HG03196 (cell line): ENCODE data around the gene ZNF528.

Source experiments
- ATAC-seq: cut with Tn5 transposase; IDR thresholded peaks from one replicate; pipeline ENCODE4 v1.9.1; 2021; ENCODE audit not compliant: unreplicated experiment

Gene ZNF528

DNA sequence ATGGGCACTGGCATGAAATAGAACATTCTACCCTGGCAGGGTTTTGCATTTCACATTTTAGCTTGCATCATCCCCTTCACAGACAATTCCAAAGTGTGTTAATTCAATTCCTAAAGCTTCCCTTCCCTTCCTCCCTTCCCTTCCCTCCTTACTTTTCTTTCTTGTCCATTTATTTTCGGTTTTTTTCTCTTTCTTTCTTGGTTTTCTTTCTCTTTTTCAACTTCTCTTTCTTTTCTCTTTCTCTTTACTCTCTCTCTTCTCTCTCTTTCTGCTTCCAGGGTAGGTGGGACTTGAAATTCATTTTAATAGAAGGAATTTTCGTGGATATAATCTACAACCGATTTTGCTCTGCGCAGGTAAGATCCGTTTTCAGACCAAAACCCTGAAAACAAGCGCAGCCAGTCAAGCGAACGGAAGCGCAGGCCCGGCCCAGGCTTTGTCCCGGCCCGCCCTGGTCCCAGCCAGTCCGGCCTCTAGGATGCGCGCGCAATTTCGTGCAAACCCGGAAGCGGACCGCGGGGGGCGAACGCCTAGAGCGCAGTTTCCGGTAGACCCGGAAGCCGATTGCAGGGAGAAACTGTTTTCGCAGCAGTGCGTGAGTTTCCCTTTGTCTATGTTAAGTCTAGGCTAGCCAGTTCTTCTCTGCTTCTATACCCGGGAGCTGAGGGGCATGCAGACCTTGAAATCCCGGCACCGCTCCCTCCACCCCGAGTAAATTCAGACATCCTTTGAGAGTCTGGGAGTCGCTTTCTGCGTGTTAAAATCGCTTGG is at the start of gene ZNF528:
Gene ZNF528 (plus strand): TSS at position 540 of the 771 bp plus-strand sequence. CDS start 4,165 bp downstream, outside the sequence.
- ATAC-seq = peak; percentile 90

DNA sequence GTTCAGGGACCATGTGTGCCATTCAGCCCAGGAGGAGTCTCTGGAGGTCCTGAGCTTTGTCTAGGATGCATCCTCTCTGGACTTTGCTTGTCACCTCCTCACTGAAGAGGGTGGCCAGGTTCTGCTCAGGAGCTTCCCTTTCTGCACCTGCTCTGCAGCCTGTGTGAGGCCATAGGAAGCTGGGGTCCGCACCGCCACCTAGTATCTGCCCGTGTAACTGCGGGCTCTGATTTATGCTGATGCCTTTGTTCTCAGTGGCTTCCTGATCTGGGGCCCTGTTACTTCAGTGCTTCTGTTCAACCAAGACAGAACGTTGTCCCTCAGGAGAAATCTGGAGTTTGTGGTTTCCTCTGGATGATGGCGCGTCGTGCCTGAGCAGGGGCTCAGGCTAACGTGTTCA is 46.1 kb upstream of the ZNF528 start:
- no peak for ATAC-seq

DNA sequence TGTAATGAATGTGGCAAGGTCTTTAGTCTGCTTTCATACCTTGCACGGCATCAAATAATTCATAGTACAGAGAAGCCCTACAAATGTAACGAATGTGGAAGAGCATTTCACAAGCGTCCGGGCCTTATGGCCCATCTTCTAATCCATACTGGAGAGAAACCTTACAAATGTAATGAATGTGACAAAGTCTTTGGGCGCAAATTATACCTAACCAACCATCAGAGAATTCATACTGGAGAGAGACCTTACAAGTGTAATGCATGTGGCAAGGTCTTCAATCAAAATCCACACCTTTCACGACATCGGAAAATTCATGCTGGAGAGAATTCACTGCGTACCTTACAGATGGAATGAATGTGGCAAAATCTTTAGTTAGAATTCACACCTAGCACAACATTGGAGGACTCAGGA is 31.2 kb upstream of the ZNF528 start:
- no peak for ATAC-seq

DNA sequence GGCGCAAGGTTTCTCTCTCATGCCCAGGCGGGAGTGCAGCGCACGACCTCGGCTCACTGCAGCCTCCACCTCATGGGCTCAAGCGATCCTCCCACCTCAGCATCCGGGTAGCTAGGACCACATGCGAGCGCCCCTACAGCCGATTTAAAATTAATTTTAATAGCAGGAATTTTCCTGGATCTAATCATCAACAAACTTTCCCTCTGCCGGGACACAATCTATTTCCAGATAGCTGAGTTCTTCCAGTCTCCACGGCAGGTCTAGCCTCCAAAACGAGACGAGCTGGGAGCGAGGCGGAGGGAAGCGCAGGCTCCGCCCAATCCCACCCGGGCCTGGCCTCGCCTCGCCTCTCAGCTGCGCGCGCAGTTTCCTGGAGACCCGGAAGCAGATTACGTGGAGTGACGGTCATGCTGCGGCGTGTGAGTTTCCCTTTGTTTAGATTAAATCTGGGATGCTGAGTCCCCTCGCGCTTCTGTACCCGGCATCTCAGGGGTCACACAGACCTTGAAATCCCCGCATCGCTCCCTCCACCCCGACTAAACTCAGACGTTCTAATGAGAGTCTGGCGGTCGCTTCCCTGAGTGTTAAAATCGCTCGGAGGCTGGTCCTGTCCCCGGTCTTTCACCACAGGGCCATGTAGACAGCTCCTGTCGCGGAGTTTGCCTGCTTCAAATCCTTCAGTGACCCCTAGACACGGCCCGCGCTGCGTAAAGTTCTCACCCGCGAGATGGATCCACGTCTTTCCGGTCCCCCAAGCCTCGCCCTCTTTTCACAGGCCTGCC is 27.9 kb upstream of the ZNF528 start, which contains the start of gene ZNF880:
Gene ZNF880 (plus strand): TSS at position 365 of the 782 bp plus-strand sequence. CDS start 43 bp downstream, at position 408.
- peak; percentile 87 for ATAC-seq

DNA sequence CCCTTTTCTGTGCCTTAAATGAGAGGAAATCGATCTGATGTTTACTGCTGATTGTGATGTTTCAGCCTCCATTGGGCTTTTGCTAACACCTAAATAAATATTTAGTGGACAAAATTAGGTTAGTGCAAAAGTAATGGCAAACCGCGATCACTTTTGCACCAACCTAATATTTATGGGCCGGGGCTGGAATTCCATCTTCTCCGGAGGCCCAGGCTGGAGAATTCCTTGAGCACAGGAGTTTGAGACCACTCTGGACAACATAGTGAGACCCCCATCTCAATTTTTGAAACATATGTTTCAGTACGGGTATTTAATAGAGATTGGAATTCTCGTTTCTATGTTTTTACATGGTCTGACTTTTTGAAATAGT is 27.3 kb upstream of the ZNF528 start:
- no peak for ATAC-seq

DNA sequence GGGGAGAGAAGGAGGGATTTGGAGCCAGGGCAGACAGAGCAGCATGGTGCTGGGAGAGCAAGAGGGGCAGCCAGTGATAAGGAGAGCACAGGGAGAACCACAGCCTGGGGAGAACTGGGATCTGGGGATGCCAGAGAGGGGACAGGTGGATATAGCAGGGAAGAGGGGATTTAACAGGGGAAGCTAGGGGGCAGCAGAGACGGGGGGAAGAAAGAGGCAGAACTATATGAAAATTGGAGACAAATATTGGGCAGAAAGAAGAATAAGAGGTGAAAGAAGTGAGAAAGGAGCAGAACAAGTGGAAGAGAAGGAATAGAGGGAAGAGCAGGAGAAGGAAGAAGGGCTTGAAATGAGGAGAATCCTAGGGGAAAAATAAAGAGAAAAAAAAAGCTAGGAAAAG is 6.5 kb upstream of the ZNF528 start:
- no peak for ATAC-seq

DNA sequence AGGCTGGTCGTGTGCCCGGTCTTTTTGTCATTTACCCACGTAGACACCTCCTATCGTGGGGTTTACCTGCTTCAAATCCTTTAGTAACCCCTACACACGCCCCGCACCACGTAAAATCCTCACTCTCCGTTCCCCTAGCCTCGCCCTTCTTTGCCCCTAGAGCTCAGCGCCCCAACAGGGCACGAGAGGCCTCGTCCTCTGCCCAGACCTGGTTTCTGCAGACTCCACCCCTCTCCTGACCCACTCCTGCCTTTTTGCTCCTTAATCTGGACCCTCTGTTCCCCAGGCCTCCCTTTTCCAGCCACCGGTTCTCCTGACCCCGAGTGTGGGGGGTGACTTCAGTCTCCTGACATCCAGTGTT is 412 bp downstream of the ZNF528 start:
- no peak for ATAC-seq

DNA sequence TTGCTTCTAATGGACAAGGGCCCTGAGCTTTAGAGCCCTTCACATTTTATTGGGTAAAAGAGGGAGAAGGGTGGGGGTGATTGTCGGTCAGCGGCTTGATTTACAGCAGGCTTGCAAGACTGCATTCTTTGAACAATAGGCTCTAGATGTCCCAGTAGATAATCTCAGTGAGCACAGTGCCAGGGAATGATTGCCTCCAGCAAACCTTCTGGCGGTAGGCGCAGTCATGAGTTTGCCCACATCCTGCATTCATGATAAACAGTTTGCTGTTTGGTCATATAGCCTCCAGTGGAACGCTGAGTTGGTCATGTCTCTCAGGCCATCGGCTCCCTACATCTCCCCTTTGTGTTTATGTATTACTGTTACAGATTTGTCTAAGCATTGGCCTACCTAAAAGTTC is 12.6 kb downstream of the ZNF528 start:
- ATAC-seq = no peak

DNA sequence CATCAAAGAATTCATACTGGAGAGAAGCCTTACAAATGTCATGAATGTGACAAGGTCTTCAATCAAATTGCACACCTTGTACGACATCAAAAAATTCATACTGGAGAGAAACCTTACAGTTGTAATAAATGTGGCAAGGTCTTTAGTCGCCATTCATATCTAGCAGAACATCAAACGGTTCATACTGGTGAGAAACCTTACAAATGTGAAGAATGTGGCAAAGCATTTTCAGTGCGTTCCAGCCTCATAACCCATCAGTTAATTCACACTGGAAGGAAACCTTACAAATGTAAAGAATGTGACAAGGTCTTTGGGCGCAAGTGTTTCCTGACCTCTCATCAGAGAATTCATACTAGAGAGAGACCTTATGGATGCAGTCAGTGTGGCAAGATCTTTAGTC is 18.1 kb downstream of the ZNF528 start:
- ATAC-seq = no peak

DNA sequence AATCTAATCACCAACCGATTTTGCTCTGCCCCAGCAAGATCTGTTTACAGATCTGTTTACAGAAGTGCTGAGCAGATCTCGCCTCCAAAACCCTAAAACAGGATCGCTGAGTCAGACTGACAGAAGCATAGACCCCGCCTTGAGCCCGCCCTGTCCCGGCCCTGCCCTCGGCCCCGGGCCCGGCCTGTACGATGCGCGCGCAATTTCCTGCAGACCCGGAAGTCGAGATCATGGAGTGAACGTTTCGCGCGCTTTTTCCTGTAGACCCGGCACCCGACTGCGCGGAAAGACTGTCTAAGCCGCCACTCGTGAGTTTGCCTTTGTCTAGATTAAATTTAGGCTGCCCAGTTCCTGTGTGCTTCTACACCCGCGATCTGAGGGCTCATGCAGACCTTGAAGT is 31.3 kb downstream of the ZNF528 start, which contains the start of gene ZNF534:
Gene ZNF534 (plus strand): TSS at position 212 of the 400 bp plus-strand sequence. CDS start 2,327 bp downstream, outside the sequence.
- no peak for ATAC-seq

DNA sequence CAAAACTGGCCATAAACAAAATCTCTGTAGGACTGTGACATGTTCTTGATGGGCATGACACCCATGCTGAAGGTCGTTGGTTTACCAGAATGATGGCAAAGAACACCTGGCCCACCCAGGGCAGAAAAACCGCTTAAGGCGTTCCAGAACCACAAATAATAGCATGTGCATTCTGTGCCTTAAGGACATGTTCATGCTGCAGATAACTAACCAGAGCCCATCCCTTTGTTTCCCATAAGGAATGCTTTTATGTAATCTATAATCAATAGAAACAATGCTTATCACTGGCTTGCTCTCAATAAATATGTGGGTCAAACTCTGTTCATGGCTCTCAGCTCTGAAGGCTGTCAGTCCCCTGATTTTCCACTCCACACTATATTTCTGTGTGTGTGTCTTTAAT is 44.5 kb downstream of the ZNF528 start:
- no peak for ATAC-seq

DNA sequence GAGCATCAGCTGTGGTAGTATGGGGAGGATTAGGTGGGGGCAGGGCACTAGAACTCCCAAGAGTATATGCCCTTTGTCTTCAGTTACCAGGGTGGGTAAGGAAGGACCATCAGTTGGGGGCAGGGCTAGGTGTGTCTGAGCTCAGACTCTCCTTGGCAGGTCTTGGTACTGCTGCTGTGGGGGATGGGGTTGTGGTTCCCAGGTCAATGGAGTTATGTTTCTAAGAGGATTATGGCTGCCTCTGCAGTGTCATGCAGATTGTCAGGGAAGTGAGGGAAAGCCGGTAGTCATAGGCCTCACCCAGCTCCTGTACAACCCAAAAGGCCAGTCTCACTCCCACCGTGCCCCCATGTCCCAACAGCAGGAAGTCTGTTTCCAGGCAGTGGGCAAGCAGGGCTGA is 46.9 kb downstream of the ZNF528 start:
- no peak for ATAC-seq

DNA sequence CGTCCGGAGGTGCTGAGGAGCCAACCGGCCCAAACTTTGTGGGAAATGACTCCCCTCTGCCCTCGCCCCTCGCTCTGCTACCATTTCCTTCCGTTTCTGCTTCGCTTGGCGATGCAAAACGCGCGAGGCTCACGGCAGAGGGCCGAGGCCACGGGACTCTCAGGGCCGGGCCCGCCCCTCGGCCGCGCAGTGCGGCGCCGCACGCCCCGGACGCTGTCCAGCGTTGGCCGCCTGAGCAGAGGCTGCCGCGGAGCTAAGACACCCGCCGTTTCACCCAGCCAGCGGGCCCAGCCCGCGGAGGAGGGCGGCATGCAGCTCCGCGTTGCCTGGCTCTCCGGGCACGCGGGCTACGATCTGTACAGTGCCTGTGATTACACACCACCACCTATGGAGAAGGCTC is 53.6 kb downstream of the ZNF528 start:
- no peak for ATAC-seq

DNA sequence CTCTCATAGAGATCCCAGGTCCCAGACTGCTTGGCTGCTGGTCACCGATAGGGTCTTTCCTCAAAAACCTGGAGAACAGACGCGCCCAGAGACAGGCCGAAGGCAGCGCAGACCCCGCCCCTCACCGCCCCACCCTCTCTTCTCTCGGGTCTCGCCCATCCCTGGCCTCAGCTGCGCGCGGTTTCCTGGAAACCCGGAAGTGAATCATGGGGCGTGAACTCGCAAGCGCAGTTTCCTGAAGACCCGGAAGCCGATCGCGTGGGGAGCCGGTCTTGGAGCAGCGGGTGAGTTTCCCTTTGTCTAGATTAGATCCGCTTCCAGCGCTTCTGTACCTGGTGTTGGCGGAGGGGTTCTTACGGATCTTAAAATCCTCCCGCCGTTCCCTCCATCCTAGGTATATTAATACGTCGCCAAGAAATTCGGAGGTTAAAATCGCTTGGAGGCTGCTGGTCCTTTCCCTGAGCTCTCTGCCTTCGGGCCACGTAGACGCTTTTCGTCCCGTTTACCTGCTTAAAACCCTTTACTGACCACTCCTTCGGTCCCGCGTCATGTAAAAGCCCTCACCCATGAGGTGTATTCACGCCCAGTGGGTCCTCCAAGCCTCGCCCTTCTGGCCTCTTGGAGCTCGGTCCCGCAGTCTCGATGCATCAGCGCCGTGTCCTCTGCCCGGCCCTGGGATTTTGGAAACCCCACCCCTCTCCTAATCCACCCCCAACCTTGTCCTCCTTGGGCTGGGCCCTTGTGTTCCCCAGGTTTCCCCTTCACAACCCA is 55.9 kb downstream of the ZNF528 start, which contains the start of gene ZNF578:
Gene ZNF578 (plus strand): TSS at position 230 of the 771 bp plus-strand sequence. CDS start 48,293 bp downstream, outside the sequence.
- ATAC-seq = no peak

DNA sequence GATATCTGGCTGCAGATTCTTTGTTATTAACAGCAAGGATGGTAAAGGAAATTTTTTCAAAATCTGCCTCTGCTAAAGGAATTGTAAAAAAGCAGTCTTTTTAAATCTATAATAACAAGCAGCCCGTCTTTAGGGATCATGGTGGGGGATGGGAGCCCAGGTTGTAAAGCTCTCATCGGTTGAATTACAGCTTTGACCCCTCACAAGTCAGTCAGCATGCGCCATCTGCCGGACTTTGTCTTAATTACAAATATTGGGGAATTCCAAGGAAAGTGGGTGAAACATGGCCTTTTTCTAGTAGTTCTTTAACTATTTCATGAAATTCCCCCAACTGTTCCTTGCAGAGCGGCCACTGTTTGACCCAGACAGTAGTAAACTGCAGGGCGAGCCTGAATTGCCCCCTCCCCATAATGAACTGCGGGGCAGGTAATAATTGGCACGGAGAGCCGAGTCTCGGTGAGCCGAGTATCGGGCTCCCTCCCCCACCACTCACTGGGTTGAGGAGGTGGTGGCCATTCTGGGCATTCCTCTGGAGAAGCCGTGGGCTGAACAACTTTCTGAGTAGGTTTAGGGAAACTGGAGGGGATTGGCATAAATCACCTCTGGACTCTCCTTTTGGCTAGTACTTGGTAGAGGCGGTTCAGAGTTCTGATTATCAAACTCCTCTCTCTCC is 67.3 kb downstream of the ZNF528 start:
- ATAC-seq = no peak
